ENCODE data around the gene ALLC.
"Not testable (repeated sequence)": the region's sequence is repeated elsewhere in the genome, so short reads cannot be mapped to it uniquely, and the experiment has no call there.

- TF ChIP-seq, protein P1, sequence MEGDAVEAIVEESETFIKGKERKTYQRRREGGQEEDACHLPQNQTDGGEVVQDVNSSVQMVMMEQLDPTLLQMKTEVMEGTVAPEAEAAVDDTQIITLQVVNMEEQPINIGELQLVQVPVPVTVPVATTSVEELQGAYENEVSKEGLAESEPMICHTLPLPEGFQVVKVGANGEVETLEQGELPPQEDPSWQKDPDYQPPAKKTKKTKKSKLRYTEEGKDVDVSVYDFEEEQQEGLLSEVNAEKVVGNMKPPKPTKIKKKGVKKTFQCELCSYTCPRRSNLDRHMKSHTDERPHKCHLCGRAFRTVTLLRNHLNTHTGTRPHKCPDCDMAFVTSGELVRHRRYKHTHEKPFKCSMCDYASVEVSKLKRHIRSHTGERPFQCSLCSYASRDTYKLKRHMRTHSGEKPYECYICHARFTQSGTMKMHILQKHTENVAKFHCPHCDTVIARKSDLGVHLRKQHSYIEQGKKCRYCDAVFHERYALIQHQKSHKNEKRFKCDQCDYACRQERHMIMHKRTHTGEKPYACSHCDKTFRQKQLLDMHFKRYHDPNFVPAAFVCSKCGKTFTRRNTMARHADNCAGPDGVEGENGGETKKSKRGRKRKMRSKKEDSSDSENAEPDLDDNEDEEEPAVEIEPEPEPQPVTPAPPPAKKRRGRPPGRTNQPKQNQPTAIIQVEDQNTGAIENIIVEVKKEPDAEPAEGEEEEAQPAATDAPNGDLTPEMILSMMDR (IDR thresholded peaks at IDR 0.05): not testable (repeated sequence)
- TF ChIP-seq POLR2A (IDR thresholded peaks at IDR 0.05): not testable (repeated sequence)
Measured at GRCh38 chr2:3616435-3617197, 41.4 kb upstream of the ALLC start.

Measured in testis (tissue), 2 donors.